Measurements from ENCODE around the gene NEK9.
"Not testable (repeated sequence)": the region's sequence is repeated elsewhere in the genome, so short reads cannot be mapped to it uniquely, and the experiment has no call there.

The NEK9 gene

DNA sequence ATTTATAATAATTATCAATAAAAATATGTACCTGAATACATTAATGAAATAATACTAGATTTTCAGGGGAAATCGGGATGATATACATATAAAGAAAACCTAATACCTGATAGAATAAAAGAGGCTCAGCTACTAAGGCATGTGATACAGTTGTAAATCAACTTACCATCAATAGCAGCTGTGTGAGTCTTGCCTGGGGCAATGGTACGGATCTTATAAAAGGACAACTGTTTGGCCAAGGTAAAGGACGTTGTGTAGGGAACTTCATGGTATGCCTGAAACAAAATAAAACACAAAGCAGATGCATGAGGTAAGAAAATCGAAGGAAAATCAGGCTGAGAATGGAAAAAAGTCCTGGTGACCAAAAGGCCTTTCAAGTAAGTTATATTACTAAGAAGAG is 25.4 kb downstream of the NEK9 start:
- DNase-seq (ENCODE audit: low read depth) = no peak

DNA sequence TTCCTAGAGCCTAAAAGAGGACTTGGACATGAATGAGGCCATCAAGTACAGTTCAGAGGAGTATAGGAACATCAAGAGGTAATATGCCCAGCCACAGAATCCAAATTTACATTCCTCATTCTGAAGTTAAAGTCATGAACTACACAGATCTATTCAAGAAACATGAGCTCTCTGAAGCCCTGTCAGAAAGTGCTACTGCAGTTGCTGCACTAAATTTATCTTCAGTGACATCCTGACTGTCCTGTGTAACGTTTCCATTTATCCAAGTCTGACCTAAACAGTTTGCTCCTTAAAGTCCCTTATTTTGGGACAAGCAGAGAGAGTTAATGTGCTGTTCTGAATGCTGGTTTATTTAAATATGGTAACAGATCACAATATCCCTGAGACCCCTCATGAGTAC is 28.2 kb downstream of the NEK9 start:
- DNase-seq (ENCODE audit: low read depth) = no peak

DNA sequence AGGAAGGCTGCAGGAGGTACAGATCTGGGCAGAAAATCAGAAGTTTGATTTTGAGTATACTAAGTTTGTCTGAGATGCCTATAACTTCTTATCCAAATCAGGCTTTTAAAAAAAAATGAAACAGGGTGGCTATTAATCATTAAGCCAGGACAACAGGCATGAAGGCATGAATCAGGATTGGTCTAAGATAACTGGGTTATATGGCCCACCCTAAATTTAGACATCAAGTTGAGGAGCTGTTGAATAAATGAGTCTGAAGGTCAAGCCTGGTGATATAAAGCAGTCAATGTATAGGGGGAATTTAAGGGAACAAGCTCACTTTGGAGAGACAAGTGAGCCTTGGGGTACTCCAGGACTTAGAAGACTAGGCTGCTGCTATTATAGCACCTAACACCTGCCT is 28.6 kb downstream of the NEK9 start:
- DNase-seq (ENCODE audit: low read depth) = no peak

DNA sequence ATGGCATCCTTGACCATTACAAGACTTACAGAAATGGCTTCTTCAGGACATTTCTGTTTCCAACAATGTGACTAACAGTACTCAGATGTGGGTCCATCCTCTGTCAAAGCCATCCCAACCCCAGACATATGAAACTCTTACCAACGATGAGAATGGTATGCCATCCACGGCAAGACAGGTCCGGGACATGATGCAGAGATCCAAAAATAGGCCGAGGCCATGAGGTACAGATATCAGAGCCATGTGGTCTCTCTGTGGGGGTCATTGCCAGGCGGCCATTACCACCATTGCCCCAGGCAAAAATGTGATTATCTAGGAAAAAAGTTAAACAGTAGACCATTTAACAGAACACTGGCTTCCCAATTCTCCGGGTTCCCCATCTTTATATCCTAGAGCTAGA is 29.9 kb downstream of the NEK9 start:
- DNase-seq (ENCODE audit: low read depth) = no peak

DNA sequence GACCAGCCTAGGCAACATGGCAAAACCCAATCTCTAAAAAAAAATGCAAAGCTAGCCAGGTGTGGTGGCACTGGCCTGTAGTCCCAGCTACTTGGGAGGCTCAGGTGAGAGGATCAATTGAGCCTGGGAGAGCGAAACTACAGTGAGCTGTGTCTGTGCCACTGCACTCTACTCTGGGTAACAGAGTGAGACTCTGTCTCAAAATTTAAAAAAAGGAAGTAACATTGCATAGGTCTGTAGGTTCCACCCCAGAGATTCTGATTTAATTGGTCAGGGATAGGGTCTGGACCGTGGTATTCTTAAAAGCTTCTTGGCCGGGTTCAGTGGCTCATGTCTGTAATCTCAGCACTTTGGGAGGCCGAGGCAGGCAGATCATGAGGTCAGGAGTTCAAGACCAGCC is 31.2 kb downstream of the NEK9 start:
- no peak for DNase-seq (ENCODE audit: low read depth)

DNA sequence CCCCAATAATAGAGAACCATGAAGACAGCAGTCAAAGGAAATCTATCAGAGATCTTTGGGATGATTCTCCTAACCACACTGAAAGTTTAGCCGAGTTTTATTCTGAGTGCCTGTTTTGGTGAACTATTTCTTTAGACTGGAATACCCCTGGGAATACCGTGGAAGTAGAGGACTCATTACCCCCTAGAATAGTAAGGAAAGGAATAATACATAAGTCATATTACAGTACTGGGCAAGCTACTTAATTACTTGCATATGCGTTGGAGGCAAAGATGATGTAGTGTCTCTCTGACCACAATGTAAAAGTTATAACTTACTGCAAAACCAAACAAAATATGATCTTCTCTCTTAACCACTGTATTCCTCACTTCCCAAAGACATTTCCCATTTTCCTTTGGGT is 32.0 kb downstream of the NEK9 start:
- no peak for DNase-seq (ENCODE audit: low read depth)

DNA sequence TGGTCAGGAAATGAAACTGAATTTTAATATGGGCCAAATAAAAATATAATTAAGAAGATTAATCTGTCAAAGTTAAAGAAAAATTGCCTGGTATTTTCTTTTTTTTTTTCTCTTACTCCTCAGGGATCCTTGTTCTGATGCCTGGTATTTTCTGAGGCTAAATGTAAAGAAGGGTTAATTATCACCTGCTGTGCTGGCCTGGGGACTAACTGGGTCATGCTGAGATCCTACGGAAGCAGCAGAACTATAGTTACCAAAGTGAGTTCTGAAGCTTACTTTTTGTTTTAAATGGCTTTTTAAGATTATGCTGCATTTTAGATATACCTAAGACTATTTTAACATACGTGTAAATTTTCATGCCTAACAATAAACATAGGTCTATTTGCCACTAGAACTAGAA is 34.1 kb downstream of the NEK9 start:
- DNase-seq (ENCODE audit: low read depth) = no peak

DNA sequence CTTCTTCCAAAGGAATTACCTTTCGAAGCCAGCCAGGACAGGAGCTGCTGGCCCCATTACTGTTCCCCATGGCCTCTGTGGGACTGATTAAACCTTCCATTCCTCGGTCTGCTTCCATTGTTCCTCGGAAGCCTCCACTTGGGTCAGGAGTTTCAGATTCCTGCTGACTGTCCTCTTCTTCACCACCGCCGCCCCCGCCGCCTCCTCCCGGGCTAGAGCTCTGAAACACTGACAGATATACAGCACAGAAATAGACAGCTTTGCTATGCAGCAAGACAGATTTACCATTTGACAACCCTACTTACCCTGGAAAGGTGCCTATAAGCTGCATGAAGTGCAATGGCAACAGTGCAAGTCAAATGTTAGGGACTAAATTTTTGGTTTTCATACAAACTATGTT is 35.6 kb downstream of the NEK9 start:
- no peak for DNase-seq (ENCODE audit: low read depth)

DNA sequence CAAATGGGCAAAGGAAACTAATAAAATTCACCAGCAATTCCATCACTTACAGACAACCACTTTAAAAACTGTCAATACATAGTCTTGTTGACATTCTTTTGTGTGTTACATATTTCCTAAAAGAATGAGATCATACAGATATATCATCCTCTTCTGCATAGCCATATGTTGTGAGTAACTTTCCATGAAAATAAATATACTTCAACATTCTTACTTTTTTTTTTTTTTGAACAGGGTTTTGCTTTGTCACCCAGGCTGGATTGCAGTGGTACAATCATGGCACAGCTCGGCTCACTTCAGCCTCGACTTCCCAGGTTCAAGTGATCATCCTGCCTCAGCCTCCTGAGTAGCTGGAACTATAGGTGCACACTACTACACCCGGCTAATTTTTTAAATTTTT is 36.5 kb downstream of the NEK9 start:
- DNase-seq (ENCODE audit: low read depth) = no peak

DNA sequence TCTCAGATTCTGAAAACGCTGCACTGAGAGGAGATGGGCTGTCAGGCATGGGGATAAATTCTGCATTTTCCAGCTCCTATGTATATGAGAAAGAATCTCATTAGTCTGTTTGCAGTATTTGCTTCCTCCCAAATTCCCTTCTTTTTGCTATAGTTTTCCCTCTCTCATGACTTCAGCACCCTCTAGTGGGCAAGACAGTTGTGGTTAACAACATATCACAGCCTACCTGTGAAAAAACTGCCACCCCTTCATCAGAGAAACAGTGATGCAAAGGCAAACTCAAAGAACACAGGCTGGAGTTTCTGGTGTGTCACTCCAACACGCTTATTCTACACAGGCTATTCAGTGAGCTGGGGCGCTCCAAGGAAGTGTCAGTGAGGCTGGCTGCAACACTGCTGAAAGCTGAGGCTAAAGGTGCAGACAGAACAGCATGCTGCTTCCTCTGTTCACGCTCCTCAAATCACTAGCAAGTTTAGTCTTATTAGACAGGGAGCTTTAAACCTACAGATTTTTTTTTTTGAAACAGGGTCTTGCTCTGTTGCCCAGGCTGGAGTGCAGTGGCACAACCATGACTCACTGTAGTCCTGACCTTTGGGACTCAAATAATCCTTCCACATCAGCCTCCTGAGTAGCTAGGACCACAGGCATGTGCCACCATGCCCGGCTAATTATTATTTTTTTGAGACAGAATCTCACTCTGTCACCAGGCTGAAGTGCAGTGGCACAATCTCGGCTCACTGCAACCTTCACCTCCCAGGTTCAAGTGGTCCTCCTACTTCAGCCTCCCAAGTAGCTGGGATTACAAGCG is 38.1 kb downstream of the NEK9 start:
- DNase-seq (ENCODE audit: low read depth) = no peak

DNA sequence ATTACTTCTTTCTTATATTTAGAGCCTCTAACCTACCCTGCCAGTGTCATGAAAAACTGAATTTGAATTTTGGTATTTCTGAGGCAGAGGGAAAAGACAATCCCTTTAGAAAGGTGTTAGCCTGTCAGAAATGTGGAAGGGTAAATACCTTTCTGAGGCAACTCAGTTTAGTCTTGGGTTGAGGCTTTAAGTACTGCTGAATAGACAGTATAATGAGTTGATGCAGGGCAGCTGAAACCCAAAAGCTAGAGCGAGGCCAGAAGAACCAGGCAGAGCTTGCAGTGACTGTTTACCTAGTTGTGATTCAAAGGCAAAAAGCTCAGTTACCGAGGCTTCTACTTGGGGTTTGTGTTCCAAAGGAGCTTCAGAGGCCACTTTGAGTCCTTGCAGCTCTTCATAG is 38.7 kb downstream of the NEK9 start:
- DNase-seq (ENCODE audit: low read depth) = no peak

DNA sequence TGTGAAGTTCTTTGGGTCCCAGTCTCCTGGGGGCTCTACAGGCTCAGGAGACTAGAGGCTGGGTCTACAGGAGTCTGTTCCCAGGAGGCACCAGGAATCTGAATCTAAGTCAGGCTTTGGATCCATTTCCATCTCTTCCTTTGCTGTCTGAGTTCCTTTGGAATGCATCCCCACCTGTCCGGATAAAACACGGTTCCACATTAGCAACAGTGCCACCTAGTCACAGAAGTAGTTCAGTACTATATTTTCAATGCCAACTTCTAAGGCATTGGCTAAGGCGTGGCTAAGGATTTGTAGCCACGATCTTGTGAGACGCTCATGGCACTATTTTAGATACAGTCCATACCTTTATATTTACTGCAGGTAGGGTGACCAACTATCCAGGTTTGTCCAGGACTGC is 42.3 kb downstream of the NEK9 start:
- DNase-seq (ENCODE audit: low read depth) = no peak

DNA sequence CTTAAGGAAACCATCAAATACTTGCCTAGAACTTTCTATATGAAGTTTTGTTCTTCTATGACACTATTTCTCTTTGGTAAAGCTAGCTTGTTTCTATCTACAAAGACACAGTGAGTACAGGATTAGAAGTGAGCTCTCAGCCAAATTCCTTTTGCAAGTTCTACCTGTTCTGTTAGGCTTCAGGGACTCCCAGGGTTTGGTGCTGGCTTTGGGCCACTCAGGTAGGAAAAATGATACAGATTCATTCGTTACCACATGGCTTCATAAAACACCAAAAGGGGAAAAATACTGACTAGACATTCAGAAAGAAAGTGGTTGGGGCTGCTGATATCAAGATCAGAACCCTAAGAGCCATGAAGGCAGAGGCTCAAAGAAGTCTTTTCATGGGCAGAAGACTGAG is 43.6 kb downstream of the NEK9 start:
- DNase-seq (ENCODE audit: low read depth) = no peak

DNA sequence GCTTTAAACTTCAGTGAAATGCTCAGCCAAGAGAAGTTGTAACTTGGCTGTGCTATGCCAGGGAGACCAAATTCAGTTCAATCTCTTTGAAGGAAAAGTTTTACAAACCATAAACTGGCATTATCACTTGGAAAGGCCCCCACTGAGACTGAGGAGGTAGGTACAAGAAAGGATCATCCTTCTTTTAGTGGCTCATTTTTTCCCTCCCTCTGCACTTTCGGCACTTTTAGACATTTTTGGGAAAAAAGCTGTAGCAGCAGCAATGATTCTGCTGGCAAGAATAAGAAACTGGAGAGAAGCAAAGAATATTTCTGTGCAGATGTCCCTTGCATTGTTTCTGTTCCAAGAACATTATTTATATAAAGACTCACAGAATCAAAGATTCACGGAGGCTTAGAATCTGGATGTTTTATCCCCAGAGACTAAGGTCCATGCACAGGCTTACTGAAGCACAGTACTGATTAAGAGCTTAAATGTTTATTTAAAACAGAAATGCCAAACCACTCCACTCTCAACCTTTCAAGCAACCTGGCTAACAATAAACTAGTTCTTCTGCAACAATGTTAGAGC is 45.1 kb downstream of the NEK9 start:
- DNase-seq (ENCODE audit: low read depth) = no peak

DNA sequence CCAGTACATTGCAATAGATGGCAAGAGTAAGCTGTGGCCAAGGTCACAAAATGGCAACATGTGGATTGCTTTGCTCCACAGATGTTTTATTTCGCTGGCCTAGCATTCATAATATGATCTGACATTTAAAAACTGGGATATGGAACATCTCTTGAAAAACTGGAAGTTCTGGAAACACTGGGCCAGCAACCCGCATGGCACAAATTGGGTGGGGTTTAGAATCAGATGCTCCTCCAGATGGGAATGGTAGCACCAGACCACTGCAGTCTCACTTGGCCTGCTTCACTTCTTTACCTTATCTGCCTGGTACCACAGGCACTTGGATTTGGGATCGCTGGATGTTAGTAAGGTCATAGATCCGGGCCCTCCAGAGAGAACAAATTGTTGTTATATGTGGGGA is 47.3 kb downstream of the NEK9 start:
- no peak for DNase-seq (ENCODE audit: low read depth)

DNA sequence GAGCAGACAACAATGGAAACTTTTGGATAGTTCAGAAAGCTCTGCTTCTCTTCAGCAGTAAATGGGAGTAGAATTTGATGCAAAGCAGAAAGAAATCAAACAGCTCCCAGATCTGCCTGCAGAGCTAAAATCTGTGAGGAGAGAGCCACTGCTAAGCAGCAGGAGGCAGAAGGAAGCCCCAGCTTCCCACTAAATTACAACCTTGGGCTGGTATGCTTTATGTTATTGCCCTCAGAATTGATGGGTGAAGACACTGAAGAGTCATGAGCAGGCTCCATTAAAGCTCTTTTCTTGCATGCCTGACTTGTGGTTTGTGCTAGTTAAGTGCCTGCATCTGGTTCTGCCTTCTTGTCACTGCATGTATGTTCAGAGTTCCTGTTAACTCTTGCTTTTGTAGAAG is 49.1 kb downstream of the NEK9 start:
- DNase-seq (ENCODE audit: low read depth) = no peak

DNA sequence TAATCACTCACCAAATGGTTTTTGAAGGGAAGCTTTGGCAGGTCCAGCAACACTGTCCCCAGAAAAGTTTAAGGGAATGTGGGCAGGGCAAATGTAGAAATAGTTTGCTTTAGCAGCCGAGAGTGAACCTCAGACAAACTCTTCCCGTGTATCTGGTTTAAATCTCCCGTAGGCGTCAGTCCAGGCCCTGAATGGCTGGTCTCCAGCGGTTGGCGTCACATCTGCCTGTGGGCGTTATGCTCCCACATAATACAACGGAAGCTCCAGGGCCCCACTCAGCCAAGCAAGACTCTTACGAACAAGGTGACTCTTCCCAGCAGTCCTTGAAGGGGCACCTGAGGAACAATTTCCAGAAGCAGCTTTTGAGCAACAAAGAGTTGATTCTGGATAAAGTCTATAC is 56.5 kb downstream of the NEK9 start:
- no peak for DNase-seq (ENCODE audit: low read depth)

DNA sequence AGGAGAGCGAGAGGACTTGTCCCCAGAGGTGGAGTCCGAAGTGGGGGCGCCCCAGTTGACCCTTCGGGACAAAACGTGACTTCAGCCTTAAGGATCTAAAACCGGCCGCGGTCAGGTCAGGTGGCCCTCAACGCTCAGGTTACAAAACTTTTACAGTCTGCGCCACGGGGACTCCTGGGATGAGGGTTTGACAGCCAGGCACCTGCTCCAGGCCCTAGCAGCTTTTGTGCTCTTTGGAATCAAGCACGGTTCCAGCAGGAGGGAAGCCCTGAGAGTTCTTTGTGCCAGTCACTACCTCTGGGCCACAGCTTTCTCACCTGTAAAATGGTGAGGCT is 57.1 kb downstream of the NEK9 start:
- DNase-seq (ENCODE audit: low read depth) = no peak

DNA sequence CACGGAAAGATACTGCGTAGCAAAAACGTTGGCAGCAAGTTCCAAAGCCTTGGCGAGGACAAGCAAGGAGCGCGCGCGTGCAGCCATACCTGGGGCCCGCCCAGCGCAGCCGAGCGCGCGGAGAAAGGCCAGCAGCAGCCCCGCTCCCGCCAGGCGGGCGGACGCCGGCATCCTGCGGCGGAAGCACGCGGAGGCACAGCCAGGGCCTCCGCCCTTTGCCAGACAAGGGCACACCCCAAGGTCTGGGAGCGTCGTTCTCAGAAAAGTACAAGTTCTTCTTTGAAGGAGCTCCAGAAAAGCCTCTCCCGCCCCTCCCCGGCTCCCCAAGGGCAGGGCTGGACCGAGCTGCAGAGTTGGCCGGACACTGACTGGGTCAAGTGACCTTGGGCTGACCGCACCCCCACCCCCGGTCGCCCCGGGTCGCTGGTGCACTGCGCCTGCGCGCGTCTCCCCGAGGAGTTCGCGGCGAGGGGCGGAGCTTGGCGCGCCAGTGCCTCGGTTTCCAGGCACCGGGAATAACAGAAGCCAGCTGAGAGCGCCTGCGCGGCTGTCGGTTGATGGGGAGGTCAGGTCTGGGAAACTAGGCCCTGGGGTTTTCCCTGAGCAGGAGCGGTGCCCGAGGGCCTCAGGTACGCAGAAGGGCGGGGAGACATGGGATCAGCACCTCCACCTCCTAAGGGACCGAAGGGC is 57.6 kb downstream of the NEK9 start, which contains the start of gene ZC2HC1C:
ZC2HC1C (plus strand) TSS at position 521 of the 690 bp plus-strand sequence. CDS start 933 bp downstream, outside the sequence.
- DNase-seq (ENCODE audit: low read depth) = peak; percentile 67

DNA sequence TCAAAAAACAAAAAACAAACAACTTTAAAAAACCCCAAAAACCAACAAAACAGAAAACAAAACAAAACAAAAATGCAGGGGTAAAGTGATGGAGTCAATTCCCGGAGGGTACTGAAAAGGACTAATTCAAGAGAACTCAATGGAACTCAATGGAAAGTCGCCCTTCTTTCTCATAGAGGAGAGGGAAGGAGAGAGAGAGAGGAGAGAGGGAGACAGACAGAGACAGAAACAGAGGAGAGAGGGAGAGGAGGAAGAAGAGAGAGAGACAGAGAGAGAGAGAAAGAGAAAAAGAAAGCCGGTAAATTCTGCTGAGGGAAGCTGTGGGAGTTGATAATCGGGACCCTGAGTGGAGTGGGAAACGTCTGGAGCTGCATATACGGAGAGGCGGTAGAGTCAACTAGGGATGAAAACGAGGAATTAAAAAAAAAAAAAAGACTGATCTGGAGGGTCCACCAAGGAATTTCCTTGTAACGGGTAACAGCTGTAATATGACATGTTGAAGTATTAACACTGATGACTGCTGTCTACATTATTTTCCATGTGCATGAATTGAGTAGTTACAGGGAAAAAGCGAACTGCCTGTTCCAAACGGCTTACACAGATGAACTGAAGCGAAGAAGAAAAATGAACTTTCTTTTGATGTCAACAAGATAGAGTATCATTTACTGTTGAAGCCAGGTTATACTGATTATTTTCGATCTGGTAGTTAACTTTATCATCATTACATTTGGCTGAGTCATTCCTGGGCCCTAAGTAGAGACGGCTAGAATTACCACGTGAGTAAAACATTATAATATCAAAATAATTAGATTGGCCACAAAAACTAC is 58.3 kb downstream of the NEK9 start:
- no peak for DNase-seq (ENCODE audit: low read depth)

DNA sequence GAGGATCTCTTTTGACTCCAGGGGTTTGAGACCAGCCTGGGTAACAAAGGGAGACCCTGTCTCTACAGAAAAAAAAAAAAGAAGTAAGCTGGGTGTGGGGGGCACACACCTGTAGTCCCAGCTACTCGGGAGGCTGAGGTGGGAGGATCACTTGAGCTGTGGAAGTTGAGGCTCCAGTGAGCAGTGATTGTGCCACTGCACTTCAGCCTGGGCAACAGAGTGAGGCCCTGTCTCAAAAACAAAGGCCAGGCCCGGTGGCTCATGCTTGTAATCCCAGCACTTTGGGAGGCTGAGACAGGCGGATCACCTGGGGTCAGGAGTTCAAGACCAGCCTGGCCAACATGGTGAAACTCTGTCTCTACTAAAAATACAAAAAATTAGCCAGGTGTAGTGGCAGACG is 59.1 kb downstream of the NEK9 start:
- DNase-seq (ENCODE audit: low read depth) = not testable (repeated sequence)

DNA sequence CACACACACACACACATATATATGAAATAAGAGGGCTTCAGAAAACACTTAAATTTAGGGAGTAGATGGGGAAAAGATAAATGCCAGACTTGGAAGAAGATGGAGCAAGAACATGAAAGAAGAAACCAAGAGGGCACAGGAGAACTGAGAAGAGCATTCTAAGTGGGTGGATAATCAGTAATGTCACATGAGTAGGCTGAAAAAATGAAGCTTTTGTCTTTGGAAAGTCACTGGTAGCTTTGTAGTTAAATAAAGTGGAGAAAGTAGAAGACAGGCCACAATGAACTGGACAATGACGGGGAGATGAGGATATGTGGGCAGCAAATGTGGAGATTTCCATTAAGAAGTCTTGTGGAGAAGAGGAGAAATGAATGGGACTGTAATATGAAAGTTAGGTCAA is 59.6 kb downstream of the NEK9 start:
- DNase-seq (ENCODE audit: low read depth) = no peak

DNA sequence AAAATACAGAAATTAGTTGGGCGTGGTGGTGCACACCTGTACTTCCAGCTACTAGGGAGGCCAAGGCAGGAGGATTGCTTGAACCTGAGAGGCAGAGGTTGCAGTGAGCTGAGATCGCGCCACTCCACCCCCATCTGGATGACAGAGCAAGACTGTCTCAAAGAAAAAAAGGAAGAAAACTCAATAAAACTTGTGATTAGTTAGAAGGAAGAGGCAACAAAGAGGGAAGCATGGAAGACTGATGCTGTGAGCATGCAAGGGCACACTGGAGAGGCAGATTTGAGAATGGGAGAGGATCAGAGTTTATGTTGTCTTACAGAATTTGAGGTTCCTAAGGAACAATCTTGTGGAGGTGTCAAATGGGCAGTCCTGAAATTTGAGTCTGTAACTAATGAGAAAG is 60.2 kb downstream of the NEK9 start:
- no peak for DNase-seq (ENCODE audit: low read depth)
